ENCODE data around the gene PPP1R10.

GRCh38 chr6:30611150-30611855 lies 5.7 kb downstream of the PPP1R10 start:
- no peak for TF ChIP-seq CTCF (IDR thresholded peaks at IDR 0.05)
- TF ChIP-seq EP300 (IDR thresholded peaks at IDR 0.05), result no peak
